Tibial nerve (tissue), 4 donors: ENCODE measurements around the gene UBXN7. TPM values are rescaled to one million over a fixed set of nuclear protein-coding genes. Genes with fewer than 3 reads are reported as not detected.
"Not testable (repeated sequence)": the region's sequence is repeated elsewhere in the genome, so short reads cannot be mapped to it uniquely, and the experiment has no call there.

Experiments used
- DNase-seq, 2 donors: peaks; one replicate each; pipeline ENCODE4 v3.0.0-alpha.2; 2019; ENCODE audit warnings: low spot score in 2 of 2
- H3K27ac ChIP-seq, 4 donors: fragments of 200-600 bp; sonication (generic) in 3 of 4; one replicate each; pipeline ENCODE4 v1.5.1; 2017 to 2019; ENCODE audit warnings: mild to moderate bottlenecking in 1 of 4
- H3K27me3 ChIP-seq, 2 donors: fragments of 200-600 bp; sonication (generic) in 1 of 2; one replicate each; pipeline versions ENCODE4 v1.5.1 to v1.6.0; 2017 to 2019
- H3K36me3 ChIP-seq, 3 donors: fragments of 200-600 bp; sonication (generic); one replicate each; pipeline ENCODE4 v1.5.1; 2018 to 2019
- H3K4me1 ChIP-seq, 4 donors: fragments of 200-600 bp; sonication (generic) in 3 of 4; one replicate each; pipeline ENCODE4 v1.5.1; 2017 to 2019
- H3K4me3 ChIP-seq, 4 donors: fragments of 200-600 bp; sonication (generic) in 3 of 4; one replicate each; pipeline ENCODE4 v1.5.1; 2017 to 2019; ENCODE audit warnings: mild to moderate bottlenecking in 1 of 4, moderate library complexity in 1 of 4
- H3K9me3 ChIP-seq, 4 donors: fragments of 200-600 bp; sonication (generic) in 3 of 4; one replicate each; pipeline ENCODE4 v1.5.1; 2017 to 2019
- EP300 ChIP-seq, 2 donors: sonication (generic); formaldehyde crosslinking; IDR thresholded peaks; one replicate each; pipeline ENCODE4 v1.6.1; 2017; ENCODE audit warnings: antibody characterized with exemption in 2 of 2, mild to moderate bottlenecking in 1 of 2
- POLR2A ChIP-seq, 2 donors: fragments of 450-650 bp; IDR thresholded peaks; one replicate each; pipeline ENCODE4 v1.6.1; 2017; ENCODE audit warnings: antibody characterized with exemption in 2 of 2, mild to moderate bottlenecking in 2 of 2, moderate library complexity in 2 of 2
- WGBS, 2 donors: methylation state at CpG; one replicate each; pipeline ENCODE4 v1.1.5; 2018; 5-methylcytosine and 5-hydroxymethylcytosine counted together
- total RNA-seq, 4 donors: library from RNA; depleted of rRNA; stranded (reverse); fragments of >200 nt; gene quantifications; one replicate each; pipeline ENCODE4 v1.1.0, GENCODE V29; 2016
- TF ChIP-seq, protein P1 (sequence below), 5 experiments: fragments of 200-600 bp in 3 of 5; fragments of 450-650 bp in 2 of 5; sonication (generic) in 3 of 5; IDR thresholded peaks; one replicate each; pipeline ENCODE4 v1.5.1; 2016 to 2019; ENCODE audit warnings: antibody characterized with exemption in 5 of 5, mild to moderate bottlenecking in 3 of 5, moderate library complexity in 2 of 5

The UBXN7 gene
- total RNA-seq, 4 donors from 2014 or later, result 19.0 to 25.2 (median 21.4) TPM

DNA sequence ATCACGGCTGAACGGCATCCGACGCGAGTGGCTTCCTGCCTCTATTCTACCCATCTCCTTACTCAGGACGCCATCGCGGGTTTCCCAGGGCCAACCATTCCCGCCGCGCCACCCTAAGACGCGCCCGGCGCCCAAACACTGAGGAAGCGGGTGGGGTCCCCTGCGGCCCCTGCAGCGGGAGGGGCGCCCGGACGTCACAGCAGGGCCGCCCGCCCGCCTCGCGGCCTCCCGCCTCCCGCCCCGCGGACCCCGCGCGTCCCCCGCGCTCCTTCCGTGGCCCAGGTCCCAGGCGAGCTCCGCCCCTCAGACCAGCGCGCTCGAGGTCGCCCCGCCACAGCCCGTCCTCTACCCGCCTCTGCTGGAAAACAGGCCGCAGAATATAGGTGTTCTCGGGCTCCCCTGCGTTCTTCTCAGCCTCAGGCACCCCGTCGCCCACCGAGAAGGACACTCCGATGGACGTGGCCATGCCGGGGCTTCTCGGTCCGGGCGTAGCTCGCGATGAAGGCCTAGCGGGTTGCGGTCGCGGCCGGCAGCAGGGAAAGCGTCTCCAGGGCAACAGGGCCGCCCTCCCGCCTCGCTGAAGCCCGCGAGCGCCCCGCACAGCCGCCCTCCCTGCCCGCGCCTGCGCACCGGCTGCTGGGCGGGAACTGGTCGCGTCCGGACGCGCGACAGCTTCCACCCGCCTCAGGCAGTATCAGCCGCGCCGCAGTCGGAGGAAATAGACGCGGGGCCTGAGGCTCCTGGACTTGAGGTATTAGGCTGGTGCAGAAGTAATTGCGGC lies 114.3 kb downstream of the UBXN7 start, which contains the start of gene DYNLT2B:
TSS of gene DYNLT2B (minus strand) at position 554 of the 781 bp plus-strand sequence. CDS start at position 466, 88 bp downstream.
- no peaks in the 10 kb centered on the region for H3K27me3 ChIP-seq
- no peaks in the 10 kb centered on the region for H3K9me3 ChIP-seq
- H3K4me1 ChIP-seq, result peaks cover 0 to 15% (median 0%) of the 10 kb centered on the region in 4 donors
- H3K27ac ChIP-seq, result peak within 1 kb of the TSS; percentile 83 to 96 (median 94)
- H3K4me3 ChIP-seq, result peak within 1 kb of the TSS; percentile 80 to 87 (median 82)
- peak; percentile 60 to 73 for DNase-seq
- peak in 1 of 2 donors; percentile 79 for TF ChIP-seq EP300 (IDR thresholded peaks at IDR 0.05)
- TF ChIP-seq POLR2A (IDR thresholded peaks at IDR 0.05), result peak; percentile 53 to 71
- TF ChIP-seq, protein P1, sequence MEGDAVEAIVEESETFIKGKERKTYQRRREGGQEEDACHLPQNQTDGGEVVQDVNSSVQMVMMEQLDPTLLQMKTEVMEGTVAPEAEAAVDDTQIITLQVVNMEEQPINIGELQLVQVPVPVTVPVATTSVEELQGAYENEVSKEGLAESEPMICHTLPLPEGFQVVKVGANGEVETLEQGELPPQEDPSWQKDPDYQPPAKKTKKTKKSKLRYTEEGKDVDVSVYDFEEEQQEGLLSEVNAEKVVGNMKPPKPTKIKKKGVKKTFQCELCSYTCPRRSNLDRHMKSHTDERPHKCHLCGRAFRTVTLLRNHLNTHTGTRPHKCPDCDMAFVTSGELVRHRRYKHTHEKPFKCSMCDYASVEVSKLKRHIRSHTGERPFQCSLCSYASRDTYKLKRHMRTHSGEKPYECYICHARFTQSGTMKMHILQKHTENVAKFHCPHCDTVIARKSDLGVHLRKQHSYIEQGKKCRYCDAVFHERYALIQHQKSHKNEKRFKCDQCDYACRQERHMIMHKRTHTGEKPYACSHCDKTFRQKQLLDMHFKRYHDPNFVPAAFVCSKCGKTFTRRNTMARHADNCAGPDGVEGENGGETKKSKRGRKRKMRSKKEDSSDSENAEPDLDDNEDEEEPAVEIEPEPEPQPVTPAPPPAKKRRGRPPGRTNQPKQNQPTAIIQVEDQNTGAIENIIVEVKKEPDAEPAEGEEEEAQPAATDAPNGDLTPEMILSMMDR (IDR thresholded peaks at IDR 0.05), result peak in 2 of 5 experiments; percentile 5 to 31
- 0% methylated on average over 19 to 24 of the region's 92 CpGs for WGBS, 2 donors
- peaks cover 0 to 6% (median 0%) of the 10 kb centered on the region in 3 donors for H3K36me3 ChIP-seq

DNA sequence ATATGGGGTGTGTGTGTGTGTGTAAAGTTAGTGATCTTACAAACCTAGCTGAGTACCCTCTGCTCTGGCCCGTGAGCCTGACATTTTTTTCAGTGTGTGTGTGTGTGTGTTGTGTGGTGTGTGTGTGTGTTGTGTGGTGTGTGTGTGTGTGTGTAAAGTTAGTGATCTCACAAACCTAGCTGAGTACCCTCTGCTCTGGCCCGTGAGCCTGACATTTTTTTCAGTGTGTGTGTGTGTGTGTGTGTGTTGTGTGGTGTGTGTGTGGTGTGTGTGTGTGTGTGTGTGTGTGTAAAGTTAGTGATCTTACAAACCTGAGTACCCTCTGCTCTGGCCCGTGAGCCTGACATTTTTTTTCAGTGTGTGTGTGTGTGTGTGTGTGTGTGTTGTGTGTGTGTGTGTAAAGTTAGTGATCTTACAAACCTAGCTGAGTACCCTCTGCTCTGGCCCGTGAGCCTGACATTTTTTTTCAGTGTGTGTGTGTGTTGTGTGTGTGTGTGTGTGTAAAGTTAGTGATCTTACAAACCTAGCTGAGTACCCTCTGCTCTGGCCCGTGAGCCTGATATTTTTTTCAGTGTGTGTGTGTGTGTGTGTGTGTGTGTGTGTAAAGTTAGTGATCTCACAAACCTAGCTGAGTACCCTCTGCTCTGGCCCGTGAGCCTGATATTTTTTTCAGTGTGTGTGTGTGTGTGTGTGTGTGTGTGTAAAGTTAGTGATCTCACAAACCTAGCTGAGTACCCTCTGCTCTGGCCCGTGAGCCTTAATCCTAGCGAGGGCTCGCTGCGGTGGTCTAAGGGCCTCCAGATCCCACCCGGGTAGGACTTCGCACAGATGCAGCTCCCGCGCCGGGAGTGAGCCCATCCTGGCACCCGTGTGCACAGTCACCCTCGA lies 115.2 kb downstream of the UBXN7 start:
- H3K27me3 ChIP-seq, DNase-seq, H3K36me3 ChIP-seq, H3K9me3 ChIP-seq: not testable (repeated sequence)
- Histone ChIP-seq H3K4me1 (peaks cover 0 to 15% (median 0%) of the 10 kb centered on the region in 4 donors), H3K4me3 (peak overlapping the region; percentile 80 to 87 (median 82)), H3K27ac (peak overlapping the region; percentile 83 to 96 (median 94))
- WGBS, 2 donors, result 7 to 10% methylated on average over 9 to 16 of the region's 17 CpGs

DNA sequence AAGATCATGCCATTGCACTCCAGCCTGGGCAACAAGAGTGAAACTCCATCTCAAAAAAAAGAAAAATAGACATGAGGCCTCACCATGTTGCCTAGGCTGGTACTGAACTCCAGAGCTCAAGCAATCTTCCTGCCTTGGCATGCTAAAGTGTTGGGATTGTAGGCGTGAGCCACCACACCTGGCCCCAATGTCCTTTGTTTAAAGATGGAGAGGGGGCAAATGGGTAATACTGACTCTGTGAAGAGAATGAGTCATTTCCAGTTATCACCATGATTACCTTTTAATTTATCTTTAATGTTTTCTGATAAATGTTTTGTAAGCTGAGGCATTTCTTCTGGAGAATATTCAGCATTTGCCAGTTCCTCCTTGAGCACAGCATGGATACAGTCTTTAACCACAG lies 116.4 kb downstream of the UBXN7 start:
- TF ChIP-seq EP300 (IDR thresholded peaks at IDR 0.05) (no peak), POLR2A (IDR thresholded peaks at IDR 0.05) (no peak)
- TF ChIP-seq, protein P1 (IDR thresholded peaks at IDR 0.05), result no peak
- DNase-seq, result no peak
- H3K4me3 ChIP-seq, result no peak overlapping the region
- no peaks in the 10 kb centered on the region for H3K9me3 ChIP-seq
- no peak overlapping the region for H3K27ac ChIP-seq
- H3K4me1 ChIP-seq, result peaks cover 0 to 15% (median 0%) of the 10 kb centered on the region in 4 donors
- no peaks in the 10 kb centered on the region for H3K27me3 ChIP-seq
- peaks cover 0 to 6% (median 0%) of the 10 kb centered on the region in 3 donors for H3K36me3 ChIP-seq
- 97 to 100% methylated on average over 1 of the region's 1 CpG for WGBS, 2 donors

DNA sequence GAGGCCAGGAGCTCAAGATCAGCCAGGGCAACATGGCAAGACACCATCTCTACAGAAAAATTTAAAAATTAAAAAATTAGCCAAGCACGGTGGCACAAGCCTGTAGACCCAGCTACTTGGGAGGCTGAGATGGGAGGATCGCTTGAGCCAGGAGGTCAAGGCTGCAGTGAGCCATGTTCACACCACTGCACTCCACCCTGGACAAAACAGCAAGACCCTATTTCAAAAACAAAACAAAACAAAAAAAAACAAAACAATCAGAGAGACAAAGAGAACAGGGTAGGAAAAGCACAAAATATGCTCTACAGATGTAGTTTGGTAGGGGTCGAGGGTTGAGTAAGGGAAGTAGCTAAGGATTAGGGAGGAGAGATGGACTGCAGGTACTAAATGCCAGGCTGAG lies 117.6 kb downstream of the UBXN7 start:
- TF ChIP-seq, protein P1 (IDR thresholded peaks at IDR 0.05), result no peak
- TF ChIP-seq POLR2A (IDR thresholded peaks at IDR 0.05) (no peak), EP300 (IDR thresholded peaks at IDR 0.05) (no peak)
- 92 to 99% methylated on average over 3 of the region's 3 CpGs for WGBS, 2 donors
- Histone ChIP-seq H3K27ac (no peak overlapping the region), H3K27me3 (no peaks in the 10 kb centered on the region), H3K9me3 (no peaks in the 10 kb centered on the region), H3K4me1 (peaks cover 0 to 15% (median 0%) of the 10 kb centered on the region in 4 donors), H3K4me3 (no peak overlapping the region), H3K36me3 (peaks cover 0 to 6% (median 0%) of the 10 kb centered on the region in 3 donors)
- DNase-seq, result no peak

DNA sequence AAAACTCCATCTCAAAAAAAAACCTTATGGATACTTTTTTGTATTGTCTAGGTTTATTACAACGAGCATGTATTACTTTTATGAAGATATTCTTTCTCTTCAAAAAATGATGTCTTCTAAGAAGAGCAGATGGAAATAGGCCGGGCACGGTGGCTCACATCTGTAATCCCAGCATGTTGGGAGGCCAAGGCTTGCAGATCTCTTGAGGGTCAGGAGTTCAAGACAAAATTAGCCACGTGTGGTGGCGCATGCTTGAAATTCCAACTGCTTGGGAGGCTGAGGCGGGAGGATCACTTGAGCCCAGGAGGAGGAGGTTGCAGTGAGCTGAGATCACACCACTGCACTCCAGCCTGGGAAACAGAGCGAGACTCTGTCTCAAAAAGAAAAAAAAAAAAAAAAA lies 118.1 kb downstream of the UBXN7 start:
- H3K27ac ChIP-seq, H3K27me3 ChIP-seq, H3K4me1 ChIP-seq, DNase-seq, H3K9me3 ChIP-seq, H3K36me3 ChIP-seq, H3K4me3 ChIP-seq: not testable (repeated sequence)
- WGBS, 2 donors, result 81% methylated on average over 7 of the region's 7 CpGs

DNA sequence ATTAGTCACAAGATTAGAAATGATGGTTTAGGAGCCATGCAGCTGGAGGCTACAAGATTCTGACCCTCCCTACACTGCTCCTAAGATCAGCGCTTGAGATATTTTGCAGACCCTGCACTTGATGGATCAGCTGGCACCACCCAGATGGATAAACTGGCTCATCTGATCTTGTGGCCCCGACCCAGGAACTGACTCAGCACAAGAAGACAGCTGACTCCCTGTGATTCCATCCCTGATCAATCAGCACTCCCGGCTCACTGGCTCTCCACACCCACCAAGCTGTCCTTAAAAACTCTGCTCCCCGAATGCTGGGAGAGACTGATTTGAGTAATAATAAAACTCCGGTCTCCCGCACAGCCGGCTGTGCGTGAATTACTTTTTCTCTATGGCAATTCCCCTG lies 129.3 kb downstream of the UBXN7 start:
- not testable (repeated sequence) for H3K27me3 ChIP-seq, H3K4me1 ChIP-seq, DNase-seq, H3K4me3 ChIP-seq, H3K27ac ChIP-seq, H3K9me3 ChIP-seq
- 80 to 81% methylated on average over 6 of the region's 8 CpGs for WGBS, 2 donors
- peaks cover 0 to 57% (median 2%) of the 10 kb centered on the region in 3 donors for H3K36me3 ChIP-seq

DNA sequence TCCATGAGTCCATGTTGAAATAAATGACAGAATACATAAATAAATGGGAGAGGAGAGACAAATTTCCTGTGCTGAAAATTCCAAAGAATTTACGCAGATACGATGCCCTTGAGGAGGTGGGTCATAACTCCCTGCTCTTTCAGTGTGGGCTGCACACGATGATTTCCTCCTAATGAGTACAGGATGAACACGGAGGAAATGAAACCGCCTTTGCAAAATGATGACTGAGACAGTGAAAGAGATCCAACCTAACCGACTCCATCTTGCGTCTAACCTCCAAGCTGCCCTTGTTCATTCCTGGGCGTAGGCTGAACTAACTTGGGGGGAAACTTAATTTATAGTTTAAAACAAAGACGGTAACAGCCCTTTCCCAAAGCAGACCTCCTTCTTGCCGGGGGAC lies 129.7 kb downstream of the UBXN7 start:
- WGBS, 2 donors, result 49 to 75% methylated on average over 7 to 8 of the region's 10 CpGs
- H3K9me3 ChIP-seq, H3K27ac ChIP-seq, H3K27me3 ChIP-seq, H3K4me3 ChIP-seq, H3K4me1 ChIP-seq, DNase-seq: not testable (repeated sequence)
- H3K36me3 ChIP-seq, result peaks cover 0 to 60% (median 2%) of the 10 kb centered on the region in 3 donors
